GM19324 (cell line): ENCODE results near the gene CCNT1.
"Not testable (repeated sequence)": the region's sequence is repeated elsewhere in the genome, so short reads cannot be mapped to it uniquely, and the experiment has no call there.

Experiments
- ATAC-seq: cut with Tn5 transposase; IDR thresholded peaks from one replicate; pipeline ENCODE4 v1.9.1; 2021; ENCODE audit warnings: mild to moderate bottlenecking, moderate library complexity; ENCODE audit not compliant: unreplicated experiment, low FRiP score

CCNT1 gene

DNA sequence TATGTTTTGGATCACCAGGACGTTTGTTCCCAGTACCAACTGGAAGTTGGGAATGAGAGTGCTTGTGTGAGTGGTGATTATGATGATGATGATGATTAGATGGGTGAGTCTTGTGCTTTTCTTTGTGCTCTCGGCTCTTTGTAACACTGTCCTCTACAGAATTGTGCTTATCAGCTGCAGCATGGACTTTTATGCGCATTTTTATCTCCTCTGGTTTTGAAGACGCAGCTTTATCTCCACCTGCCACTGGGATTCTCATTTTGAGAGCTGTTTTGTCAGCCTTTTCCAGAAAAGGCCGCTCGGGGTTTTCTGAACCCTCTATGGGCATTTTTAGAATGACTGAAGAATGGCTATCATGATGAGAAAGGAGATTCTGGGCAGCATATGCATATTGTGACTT lies 22.9 kb downstream of the CCNT1 start:
- ATAC-seq: no peak

DNA sequence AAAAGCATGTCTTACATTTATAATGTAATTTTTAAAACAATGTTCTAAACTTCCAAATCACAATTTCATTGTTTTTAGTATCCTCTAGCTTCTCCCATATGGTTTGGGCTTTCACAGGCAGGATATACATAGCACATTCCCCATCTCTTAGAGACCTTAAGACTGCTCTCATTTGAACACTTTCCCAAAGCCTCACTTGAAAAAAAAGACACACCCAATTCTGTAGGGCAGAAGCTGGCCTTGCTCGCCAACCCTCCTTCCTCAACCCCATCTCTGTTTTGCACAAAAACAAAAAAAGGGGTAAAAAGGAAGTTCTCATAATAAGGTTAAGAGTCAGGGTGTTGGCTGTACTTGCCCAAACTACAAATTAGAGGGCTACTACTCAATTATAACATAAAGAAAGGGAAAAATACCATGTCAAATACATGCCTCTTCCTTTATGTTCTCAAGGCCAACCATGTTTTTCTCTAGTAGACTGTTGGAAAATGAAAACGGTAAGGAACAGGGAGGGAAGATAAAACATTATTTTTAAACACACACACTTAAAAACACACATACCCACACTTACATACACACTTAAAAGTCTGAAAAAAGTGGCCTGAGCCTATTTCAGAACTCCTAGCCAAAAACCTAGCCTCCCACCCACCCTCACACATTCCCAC lies 24.6 kb downstream of the CCNT1 start:
- no peak for ATAC-seq

DNA sequence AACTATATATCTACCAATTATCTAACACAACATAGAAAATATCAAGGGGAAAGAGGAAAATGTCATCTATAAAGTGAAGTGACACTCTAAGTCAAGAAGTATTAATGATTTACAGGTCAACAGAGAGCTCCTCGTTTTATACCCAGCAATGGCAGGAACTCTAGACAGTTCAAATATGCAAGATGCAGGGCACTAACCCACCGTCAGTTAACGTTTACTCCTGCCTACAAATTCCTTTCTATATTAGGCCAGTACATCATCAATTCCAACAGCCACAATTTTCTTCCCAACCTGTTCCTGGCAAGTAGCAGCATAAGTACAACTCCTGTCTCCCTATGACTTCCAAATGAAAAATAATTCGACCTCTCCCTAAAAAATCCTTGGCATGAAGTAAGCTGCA lies 25.5 kb downstream of the CCNT1 start:
- ATAC-seq: no peak

DNA sequence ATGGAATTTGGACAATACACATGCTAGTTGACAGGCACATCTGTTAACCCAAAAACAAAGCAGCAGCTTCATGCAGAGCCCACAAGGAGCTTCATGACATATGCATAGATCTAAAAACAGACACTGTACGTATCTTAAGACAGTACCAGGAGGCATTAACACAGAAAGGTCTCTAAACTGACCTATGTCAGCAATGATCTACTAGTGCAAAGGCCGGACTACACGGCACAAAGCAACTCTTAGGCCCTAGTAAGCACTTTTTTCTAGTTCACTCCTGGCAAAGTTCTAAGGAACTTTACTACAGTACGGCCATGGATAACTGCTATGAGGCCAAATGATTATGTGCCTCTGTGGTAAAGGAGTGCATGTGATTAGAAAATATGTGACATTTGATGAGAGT lies 26.1 kb downstream of the CCNT1 start:
- no peak for ATAC-seq

DNA sequence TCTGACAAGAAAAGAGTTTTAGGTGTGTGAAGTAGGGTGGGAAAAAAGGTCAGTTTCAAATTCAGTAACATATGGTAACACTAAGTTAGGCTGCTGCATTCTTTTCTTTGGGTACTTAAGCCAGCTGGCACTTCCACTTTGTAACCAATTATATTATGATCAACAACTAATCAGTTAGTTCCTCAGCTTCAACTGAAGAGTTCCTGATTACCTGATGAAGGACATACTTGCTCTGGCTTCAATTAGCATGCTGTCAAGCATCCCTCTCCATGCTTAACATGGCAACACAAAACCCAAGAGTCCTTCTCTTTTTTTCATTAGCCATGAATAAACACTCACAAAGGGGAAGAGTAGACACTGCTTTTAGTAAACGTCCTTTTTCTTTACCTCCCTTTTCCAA lies 27.7 kb downstream of the CCNT1 start:
- no peak for ATAC-seq

DNA sequence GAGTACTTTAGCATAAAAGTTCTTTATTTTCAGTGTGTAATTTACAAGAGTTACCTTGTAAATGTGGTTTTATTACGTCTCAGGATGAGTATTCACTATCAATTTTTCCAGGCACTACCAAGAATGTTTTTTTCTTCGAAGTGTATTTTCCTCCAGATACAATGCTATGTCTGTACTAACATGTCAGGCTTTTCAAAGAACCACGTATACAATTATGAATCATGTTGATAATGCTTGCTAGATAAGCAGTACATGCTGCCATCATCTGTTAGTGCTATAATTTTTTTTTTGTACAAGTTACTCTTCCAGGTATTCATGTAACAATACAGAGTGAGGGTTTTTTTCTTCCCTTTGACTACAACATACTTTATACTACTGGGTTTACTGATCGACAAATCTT lies 28.9 kb downstream of the CCNT1 start:
- ATAC-seq: no peak

DNA sequence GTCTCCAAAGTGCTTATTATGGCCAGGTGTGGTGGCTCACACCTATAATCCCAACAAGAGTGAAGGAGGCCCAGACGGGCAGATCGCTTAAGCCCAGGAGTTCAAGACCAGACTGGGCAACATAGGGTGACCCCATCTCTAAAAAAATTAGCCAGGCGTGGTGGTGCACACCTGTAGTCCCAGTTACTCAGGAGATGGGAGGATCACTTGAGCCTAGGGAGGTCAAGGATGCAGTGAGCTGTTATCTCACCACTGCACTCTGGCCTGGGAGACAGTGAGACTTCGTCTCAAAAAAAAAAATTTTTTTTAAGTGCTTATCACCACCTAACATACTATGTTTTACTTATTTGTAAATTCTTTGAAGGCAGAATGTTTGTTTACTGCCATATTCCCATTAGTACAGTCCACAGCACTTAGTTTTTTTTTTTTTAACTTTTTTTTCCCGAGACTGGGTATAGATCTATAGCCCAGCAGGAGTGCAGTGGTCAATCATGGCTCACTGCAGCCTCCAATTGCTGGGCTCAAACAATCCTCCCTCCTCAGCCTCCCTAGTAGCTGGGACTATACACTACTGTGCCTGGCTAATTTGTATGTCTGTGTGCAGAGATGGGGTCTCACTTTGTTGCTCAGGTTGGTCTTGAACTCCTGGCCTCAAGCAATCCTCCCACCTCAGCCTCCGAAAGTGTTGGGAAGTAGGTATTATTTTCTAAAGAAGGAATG lies 29.7 kb downstream of the CCNT1 start:
- ATAC-seq: no peak

DNA sequence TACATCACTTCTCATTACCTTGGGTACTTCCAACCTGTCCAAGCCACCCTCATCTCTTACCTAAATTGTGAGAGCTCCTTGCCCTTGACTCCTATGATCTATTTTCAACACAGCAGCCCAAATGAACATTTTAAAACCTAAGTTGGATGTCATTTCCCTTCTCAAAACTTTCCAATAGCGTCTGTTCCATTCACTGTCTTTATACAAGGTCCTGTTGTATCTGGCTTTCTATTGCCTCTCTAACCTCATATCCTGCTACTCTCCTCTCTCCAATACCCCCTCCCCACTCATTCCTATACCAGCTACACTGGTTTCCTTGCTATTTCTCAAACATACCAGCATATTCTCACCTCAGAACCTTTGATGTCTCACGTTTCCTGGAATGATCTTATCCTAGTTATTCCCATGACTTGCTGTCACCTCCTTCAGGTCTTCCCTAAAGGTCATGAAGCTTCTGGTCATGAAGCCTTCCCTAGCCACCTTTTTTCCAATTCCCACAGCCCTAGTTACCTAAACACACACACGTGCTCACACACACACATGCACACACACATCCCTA lies 30.4 kb downstream of the CCNT1 start:
- no peak for ATAC-seq

DNA sequence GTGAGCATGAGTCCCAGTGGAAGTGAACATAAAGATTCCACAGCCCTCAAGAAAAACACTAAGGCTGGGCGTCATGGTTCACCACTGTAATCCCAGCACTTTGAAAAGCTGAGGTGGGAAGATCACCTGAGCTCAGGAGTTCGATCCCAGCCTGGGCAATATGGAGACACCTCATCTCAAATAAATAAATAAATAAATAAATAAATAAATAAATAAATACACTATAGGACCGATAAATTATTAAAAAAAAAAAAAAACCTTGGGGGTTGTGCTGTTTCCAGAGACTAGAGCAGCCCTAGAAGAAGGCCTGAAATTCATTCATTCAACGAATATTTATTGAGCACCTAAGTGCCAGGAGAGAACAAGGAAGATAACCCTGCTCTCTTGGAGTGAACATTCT lies 33.0 kb downstream of the CCNT1 start:
- no peak for ATAC-seq

DNA sequence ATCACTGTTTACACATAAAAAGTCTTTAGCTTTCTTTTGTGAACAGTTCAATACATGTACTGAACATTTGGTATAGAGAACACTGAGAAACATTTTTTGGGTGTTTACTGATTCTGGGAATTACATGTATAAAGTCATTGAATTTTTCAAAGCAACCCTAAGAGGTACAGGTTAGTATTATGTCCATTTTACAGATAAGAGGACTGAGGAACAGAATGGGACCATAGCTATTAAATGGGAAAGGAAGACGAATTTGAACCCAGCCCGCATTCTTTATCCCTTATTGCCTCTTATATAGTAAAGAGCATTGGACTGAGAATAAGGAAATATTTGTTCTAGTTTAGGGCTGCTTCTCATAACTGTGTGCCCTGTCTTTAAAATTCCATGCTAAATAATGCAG lies 33.6 kb downstream of the CCNT1 start:
- no peak for ATAC-seq

DNA sequence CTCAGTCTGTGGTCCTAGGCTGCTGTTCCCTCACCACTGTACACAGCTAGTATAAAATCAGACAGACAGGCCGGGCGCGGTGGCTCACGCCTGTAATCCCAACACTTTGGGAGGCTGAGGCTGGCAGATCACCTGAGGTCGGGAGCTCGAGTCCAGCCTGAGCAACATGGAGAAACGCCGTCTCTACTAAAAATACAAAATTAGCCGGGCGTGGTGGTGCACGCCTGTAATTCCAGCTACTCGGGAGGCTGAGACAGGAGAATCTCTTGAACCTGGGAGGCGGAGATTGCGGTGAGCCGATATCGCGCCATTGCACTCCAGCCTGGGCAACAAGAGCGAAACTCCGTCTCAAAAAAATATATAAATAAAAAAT lies 34.0 kb downstream of the CCNT1 start:
- ATAC-seq: not testable (repeated sequence)

DNA sequence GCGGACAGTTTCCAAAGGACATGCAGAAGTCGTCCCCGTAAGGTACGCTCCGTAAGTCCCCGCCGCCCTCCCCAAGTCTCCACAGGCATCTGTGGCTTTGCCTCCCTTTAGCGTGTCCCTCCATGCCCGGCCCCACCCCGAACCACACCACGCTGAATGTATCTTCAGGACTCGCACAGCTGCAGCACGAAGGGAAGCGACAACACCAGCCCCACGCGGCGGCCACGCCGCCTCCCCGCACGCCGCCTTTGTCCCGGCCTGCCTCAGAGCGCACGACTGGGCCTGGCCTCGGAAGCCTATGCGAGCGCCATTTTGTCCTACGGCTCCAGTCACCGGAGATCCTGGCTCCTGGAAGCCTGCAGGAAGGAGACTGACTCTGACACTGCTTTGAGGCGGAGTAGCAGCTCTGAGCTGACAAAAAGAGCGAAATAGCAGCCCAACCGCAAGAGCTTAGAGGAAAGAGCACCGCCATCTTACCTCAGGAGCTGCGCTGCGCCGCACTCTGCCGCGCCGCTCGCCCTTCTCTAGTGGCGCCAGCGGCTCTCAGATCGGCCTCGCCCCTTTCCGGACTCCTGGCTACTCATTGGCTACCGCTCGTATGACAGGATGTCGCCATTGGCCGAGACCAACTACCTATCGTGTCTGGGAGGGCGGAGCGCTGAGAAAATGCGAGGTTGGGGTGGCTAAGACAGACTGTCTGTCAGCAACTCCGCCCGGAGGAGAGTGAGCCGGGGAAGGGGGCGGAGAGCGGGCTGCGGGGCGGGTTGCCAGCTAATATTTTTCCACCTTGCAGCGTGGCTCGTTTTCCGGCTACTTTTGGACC lies 34.6 kb downstream of the CCNT1 start, which contains the start of gene KANSL2:
Gene KANSL2 (minus strand): TSS at position 529 of the 823 bp plus-strand sequence. CDS start 606 bp downstream, outside the sequence.
- ATAC-seq: peak; percentile 98

DNA sequence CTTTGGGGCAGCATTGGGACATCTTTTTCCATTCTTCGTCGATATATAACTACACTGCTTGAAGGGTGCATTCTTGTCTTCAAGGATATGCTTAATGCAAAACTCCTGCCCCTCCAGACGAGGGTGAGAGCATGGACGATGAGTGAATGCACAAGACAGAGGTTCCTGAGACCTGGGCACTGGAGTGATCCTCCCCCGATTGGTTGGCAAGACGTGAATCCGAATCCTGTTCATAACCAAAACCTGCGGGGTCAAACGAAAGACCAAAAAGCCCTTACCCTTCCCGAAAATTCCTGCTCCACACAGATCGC lies 35.2 kb downstream of the CCNT1 start:
- ATAC-seq: no peak

DNA sequence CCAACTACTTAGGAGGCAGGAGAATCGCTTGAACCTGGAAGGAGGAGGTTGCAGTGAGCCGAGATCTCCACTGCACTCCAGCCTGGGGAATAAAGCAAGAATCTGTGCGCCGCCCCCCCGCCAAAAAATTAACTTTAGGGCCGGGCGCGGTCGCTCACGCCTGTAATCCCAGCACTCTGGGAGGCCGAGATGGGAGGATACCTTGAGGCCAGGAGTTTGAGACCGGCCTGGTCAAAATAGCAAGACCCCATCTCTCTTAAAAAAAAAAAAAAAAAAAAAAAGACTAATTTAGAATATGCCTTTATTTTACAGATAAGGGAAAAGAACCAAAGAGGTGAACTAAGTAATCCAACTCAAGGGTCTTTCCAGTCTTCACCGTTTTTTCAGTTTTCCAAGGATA lies 35.6 kb downstream of the CCNT1 start:
- no peak for ATAC-seq

DNA sequence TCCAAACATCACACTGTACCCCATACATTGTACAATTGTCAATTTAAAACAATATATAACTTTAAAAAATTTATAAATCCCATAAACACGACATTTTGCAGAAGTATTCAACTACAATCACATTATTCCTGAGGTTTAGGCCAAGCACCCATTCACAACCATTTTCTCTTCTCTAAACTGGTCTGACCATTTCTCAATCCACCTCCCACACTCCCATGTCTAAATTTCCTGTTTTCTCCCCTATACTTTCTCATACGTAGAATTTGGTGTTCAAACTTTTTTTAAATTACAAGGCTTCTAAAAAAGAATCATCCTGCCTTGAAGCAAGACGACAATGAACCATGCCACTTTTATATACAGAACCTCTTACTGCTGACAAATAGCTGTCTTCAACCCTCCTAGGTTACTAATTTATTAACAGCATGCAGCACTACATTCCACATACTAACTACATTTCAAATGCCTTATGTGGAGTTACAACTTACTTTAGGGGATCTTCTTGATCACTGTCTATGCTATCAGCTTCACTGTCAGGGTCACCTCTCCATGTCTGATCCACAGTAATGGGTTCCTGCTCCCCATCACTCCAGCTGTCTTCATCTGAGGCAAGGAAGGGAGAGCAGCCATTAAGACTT lies 37.8 kb downstream of the CCNT1 start:
- no peak for ATAC-seq

DNA sequence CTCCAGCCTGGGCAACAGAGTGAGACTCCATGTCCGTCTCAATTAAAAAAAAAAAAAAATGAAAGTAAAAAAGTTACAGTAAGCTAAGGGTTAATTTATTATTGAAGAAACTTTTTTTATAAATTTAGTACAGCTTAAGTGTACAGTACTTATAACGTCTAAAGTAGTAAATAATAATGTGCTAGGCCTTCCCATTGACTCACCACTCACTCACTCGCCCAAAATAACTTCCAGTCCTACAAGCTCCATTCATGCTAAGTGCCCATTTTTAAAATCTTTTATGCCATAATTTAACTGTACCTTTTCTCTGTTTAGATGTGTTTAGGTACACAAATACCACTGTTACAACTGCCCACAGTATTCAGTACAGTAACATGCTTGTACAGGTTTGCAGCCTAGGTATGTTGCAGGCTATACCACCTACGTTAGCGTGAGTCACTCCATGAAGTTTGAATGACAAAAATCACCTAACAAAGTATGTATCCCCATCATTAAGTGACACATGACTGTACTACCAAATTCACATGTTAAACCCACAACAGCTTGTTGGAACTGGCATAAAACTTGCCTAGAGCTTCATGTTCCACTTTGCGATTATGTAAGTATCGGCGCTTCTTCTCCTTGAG lies 45.2 kb downstream of the CCNT1 start:
- no peak for ATAC-seq

DNA sequence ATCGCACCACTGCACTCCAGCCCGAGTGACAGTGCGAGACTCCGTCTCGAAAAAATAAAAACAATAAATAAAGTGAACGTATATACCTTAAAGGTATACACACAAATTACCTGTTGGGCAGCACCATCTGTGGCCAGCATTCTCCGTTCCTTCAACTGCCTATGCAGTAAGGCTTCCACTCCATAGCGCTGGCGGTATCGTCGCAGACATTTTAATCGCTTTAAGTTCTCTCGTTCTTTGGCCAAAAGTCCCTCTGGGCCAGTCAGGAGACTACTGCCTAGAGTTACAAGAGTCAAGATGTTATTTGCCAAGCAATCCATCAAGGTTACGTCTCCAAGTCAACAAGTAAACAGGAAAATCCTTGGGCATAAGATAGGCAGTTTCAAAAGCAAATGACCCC lies 47.5 kb downstream of the CCNT1 start:
- no peak for ATAC-seq

DNA sequence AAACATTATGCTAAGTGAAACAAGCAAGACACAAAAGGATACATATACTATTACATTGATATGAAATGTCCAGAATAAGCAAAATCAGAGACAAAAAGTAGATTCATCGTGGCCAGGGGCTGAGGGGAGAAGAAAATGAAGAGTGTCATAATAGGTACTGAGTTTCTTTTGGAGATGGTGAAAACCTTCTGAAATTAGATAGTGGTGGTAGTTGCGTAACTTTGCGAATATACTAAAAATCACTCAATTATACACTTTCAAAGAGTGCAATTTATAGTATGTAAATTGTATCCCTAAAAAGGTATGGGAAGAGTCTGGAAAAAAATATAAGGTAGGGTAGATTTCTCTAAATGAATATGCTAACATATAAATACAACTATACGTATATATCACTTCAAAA lies 56.6 kb downstream of the CCNT1 start:
- ATAC-seq: no peak

DNA sequence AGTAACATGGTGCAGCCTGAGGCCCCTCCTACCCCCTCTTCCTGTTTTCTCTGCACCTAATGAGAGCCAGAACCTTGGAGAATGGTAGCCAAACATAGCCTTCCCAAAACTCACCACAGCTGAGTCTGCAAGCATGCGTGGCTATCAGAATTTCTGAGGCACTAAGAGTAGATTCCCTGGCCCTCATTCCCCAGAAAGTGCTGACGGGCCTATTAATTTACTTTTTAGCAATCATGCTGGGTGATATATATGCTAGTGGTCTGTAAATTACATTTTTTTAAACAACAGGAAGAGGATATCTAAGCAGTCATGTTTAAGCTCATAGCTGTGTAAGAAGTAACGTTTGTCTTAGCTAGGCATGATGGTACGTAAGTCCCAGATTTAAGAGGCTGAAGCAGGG lies 64.8 kb downstream of the CCNT1 start:
- no peak for ATAC-seq

DNA sequence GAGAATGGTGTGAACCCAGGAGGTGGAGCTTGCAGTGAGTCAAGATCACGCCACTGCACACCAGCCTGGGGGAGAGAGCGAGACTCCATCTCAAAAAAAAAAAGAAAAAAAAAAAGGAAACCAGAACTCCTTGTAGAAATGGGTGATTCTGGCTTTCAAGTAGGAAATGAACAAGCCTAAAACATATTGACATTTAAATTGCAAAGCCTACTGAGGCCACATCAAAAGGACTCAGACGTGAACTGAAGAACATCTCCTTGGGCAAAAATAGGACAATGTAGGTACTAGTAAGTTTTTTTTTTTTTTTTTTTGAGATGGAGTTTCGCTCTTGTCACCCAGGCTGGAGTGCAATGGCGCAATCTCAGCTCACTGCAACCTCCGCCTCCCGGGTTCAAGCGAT lies 71.2 kb downstream of the CCNT1 start:
- not testable (repeated sequence) for ATAC-seq
